Amniotic stem cell (primary cell): ENCODE results near the gene BAHCC1.

Experiments used
- DNase-seq: peaks from one replicate; lab custom pipeline; 2025; lab: John Stamatoyannopoulos, UW

BAHCC1 gene

GRCh38 chr17:81398176-81398831 is 3.0 kb downstream of the BAHCC1 start:
- DNase-seq = no peak

DNA sequence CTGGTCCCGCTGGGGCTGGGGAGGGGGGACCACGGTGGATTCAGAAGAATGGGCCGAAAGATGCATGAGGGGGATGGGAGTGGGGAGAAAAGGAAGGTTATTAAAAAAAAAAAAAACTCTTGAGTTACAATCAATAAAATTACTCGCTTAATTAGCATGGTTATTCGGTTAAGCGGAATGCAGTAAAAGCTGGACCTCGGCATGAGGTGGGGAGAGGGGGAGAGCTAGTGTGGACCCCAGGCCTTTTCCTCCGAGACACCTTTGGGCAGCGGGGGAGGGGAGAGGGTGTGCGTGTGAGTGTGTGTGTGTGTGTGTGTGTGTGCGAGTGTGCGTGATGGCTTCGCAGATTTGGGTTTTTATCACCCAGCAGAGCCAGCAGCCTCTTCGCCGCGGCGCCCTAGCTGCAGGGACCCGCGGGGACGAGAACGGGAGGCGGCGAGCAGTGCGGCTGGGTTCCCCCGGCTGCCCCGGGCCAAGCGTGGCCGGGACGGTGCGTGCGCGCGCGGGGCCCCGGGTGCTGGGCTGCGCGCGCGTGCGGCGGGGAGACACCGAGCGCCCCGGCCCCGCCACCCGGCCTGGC is 3.7 kb downstream of the BAHCC1 start:
- DNase-seq = no peak

DNA sequence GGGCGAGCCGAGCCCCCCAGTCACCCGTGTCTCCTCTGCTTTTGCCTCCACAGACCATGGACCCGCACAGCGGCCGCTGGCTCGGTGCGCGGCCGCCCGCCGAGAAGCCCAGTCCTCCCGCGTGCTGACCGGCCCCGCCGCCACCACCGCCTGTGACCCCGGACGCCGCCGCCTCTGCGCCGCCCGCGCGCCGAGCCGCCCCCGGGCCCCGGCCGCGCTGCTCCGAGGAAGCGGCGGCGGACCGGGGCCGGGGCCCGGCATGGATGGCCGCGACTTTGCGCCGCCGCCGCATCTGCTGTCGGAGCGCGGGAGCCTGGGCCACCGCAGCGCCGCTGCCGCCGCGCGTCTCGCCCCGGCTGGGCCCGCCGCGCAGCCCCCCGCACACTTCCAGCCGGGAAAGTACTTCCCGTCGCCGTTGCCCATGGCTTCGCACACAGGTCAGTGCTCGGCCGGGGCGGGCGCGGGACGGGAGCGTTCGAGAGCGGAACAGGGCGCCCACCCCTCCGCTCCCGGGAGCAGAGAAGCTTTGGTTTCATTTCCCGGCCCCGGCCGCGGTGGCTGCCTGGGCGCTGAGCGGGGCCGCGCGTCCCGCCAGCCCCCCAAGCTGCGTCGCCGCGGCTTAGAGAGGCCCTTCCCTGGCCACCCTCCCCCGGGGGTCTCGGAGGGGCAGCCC is 4.4 kb downstream of the BAHCC1 start:
- no peak for DNase-seq

- DNase-seq = no peak
Measured at GRCh38 chr17:81400154-81400977, 5.1 kb downstream of the BAHCC1 start.

DNA sequence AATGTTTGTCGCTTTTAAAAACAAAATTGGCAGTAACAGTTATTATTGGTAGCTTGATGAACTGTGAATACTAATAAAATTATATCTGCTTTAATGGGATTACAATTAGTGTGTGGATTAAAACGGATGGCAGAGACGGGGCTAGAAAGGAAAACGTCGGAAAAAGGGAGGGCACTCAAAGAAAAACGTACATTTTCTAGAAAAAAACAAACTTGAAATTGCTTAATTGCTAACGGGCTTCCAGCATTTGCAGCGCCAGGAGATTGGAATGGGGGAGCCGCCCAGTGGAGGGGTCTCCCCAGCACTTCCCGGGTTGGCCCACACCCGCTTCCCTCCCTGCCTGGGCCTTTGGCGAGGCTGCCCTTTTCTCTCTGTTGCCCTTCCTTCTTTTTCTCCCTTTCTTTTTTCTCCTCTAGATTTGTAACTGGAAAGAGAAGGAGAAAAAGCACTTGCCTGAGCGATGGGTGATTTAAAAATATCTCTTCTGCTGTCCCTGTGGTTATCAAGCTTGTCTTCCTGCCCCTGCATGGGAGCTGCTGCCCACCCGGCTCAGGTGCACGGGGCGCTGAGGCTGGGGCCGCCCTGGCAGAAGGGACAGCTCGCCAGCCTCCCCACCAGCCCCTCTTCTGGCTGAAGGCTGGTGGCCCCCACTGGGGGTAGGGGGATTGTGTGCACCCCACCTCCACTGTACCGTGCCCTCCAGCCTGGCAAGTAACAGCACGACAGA is 5.9 kb downstream of the BAHCC1 start:
- no peak for DNase-seq

DNA sequence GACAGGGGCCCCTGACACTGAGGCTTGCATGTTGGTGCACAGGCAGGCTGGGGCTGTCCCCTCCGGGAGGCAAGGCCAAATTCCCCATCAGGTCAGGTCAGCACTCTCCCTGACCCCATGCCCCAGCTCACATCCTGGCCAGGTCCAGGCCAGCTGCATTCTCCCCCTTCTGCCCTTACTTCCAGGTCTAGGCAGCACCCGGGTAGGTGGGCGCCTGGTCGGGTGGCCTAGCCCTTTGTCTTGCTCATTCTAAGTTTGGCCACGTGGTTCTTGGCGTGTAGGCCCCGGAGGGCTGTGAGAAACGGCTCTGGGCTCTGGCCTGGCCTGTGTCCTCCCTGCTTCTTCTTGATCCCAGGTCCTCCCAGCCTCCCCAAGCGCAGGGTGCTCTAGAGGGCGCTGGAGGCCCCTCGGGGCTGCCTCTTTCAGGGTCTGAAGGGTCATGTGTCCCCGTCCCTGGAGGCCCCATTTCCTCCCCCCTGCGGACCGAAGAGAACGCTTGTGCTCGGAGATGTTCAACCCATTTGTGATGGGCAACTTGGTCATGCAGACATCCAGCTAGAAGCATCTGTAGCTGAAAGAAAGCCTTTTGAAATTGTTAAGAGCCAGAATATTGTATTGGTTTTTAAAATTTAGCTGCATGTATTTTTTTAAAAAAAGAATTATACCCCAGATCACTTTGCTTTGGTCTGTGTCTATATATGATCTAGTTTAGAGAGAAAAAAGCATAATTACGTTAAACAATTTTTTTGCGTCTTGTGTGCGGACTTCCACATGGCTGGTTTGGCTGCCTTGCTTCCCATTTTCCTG is 6.7 kb downstream of the BAHCC1 start:
- no peak for DNase-seq

GRCh38 chr17:81402530-81402941 is 7.3 kb downstream of the BAHCC1 start:
- DNase-seq = no peak

DNA sequence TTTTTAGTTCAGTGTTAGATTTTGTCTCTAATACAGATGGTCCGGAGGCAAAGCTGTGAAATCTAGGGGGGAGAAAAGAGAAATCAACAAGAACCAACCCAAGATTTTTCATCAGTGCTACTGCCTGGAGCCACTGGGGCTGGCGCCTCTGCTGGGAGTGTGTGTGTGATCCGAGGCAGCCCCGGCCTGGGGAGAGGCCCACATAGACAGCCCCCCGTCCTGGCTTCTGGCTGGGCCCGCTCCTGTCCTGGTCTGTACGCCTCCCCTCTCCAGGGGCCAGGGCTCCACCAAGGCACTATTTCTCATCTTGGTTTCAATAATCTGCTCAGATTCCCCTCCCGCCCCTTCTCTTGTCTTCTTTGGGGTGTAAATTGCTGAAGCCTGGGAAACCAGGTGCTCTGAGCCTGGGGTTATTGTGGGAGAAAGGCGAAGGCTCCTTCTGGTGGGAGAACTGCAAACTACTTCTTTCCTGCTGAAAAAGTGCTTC is 7.8 kb downstream of the BAHCC1 start:
- DNase-seq = no peak

DNA sequence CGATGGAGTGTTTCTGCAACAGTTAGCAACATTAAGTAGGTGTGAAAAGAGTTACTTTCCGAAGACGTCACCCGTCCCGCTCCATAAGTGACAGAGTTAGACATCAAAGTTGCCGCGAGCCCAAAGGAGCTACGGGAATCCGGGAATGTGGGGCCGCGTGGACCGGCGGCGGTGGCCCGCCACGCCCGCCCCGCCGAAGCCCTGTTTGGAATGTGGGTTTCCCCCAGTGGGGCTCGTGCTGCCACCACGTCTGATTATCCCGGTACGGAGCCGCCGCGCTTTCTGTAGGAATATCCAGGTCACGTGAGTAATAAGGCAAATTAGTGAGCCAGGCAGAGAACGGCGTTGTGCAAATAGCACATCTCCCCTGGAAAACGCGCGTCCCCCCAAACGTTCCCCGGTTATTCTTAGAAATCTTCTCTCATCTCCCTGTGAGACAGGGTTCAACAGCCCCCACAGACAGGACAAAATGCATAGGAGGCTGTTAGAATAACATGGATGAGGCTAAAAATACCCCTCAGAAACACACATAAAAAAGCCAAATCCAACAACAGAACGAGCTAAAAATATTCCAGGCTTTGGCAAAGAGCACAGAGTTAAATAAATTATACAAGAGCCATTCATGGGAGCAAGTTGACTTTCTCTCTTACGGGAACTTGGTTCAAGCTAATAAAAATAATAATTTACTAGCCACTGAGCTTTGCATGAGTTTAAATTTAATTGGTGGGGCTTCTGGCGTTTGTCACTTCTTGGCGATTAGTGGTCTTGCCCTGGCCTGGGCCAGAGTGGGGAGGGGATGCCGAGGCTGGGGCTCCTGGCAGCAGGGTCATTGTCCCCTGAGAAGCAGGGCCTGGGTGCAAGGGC is 8.6 kb downstream of the BAHCC1 start:
- no peak for DNase-seq

DNA sequence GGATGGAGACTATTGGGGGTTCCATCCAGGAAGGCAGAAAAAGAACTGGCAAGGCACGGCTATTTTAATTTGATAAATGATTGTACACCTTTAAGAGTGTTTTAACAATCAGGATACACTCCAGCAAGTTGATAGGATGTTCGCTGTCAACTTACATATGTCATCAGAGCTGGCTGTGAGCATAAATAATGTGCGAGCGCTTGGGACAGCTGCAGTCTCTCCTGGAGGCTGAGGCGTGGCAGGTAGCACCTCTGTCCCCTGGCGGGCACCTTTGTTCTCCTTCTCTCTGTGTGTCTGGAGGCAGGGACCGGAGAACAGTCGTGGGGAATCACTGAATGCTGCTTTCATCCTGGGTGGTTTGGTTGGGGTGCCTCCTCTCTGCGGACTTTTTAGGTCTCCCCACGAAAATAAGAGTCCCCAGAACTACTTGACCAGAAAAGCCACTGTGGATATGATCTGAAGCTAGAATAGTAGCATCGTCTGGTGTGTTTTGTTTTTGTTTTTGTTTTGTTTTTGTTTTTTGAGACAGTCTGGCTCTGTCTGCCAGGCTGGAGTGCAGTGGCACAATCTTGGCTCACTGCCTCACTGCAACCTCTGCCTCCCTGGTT is 9.4 kb downstream of the BAHCC1 start:
- DNase-seq = no peak

DNA sequence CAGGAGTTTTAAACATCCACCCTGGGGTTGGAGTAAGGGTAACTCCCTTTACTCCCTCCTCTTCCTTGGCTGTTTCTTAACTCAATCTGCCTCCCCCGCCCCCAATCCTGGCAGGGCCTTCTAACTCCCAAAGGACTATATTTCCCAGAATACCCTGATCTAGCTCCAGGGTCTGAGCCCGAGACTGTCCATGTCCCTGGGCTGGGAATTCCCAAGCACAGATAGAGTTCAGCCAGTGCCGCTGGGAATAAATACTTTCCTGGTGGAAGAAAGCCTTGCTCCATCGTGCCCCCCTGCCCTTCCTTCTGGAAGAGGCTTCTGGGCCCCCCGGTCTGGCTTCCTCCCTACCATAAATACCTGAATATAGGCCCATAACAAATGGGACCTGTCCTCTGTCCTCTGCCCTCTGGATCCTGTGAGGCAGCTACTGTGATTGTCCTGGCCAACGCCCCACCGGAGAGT is 10.2 kb downstream of the BAHCC1 start:
- no peak for DNase-seq

- DNase-seq = no peak
Measured at GRCh38 chr17:81406117-81406953, 11.1 kb downstream of the BAHCC1 start.

GRCh38 chr17:81408049-81408448 is 12.8 kb downstream of the BAHCC1 start:
- DNase-seq = no peak

- DNase-seq = no peak
Measured at GRCh38 chr17:81409190-81409935, 14.1 kb downstream of the BAHCC1 start.

GRCh38 chr17:81410852-81411251 is 15.6 kb downstream of the BAHCC1 start:
- DNase-seq = no peak

DNA sequence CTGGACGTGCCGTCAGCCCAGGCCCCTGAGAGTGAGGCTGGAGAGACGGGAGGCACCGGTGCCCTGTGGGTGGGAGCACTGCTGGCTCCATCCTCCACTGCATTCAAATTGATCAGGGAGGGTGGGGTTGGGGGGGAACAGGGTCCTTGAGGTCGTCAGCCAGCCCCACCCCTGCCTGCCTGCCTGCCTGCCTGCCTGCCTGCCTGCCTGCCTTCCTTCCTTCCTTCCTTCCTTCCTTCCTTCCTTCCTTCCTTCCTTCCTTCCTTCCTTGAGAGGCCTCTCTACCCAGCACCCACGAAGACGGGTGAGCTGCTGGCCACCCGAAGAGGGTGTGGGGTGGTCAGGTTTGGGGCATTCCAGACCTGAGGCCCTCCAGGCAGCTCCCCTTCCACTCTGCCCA is 16.0 kb downstream of the BAHCC1 start:
- DNase-seq = no peak

DNA sequence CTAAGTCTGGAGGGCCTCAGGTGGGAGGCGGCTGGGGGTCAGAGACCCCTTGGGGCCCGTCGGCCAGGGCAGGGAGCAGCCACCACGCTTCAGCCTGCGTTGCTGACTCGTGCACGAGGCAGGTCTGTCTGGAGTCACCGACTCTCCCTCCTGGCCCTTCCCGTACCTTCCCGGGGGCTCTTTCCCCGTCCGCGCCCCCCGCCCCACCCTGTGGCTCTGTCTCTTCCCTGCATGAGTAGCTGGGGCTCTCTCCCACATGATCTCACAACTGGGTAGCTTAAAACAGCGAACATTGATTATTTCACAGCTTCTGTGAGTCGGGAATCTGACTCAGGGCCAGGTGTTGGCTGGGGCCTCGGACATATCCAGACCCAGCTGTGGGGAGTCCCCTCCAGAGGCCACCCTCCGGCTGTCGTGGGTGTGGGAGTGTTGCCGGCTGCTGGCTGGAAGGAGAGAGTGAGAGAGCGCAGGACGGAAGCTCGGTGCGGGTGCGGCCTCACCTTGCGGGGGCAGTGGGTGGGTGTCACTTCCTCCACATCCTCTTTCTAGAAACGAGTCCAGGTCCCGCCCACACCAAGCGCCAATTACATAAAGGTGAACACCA is 17.3 kb downstream of the BAHCC1 start:
- DNase-seq = no peak
